ENCODE measurements around the gene SCNM1.

SCNM1 gene, protein sequence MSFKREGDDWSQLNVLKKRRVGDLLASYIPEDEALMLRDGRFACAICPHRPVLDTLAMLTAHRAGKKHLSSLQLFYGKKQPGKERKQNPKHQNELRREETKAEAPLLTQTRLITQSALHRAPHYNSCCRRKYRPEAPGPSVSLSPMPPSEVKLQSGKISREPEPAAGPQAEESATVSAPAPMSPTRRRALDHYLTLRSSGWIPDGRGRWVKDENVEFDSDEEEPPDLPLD

DNA sequence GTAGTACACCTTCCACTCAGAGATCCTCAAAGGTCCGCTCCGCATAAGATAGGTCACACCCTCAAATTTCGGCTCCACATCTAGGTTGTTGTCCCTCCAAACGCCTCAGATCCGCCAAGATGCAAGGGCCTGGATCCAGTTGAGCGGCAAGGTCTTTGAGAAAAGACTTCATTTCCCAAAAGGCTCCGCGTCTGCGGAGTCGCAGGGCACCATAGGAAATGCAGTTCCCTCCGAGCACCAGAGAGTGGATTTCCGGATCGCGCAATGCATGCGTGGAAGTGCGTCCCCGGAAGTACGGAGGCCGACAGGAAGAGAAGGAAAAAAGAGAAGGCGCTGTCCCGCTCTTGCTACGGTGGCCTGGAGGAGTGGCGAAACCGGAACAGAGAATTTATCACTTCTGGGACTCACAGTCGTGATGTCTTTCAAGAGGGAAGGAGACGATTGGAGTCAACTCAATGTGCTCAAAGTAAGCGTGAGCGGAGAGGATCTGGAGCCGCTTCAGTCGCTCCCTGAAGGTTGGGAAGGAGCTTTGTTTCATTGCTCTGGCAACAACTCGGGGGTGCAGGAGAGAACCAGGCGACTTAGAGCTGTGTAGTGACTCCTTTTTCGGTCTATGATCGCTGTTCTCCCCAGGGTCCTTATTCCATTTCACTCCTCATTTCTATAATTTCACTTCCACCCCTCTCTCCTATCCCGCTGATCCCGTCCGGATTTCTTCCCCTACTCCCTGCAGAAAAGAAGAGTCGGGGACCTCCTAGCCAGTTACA, at the start of gene SCNM1, which contains the start of gene LYSMD1:
Gene SCNM1, plus strand, starts transcription at position 407 of the 767 bp plus-strand sequence. Its CDS starts 9 bp downstream, at position 416.
Gene LYSMD1, minus strand, starts transcription at position 165 of the 767 bp plus-strand sequence. CDS start 644 bp downstream, outside the sequence.
- H3K27me3 ChIP-seq (ENCODE audit: control insufficient read depth, insufficient read depth, low read length): no peaks in the 10 kb centered on the region
- H3K27ac ChIP-seq (ENCODE audit: low read length): peak within 1 kb of the TSS; percentile 38
- peak within 1 kb of the TSS; percentile 91 for H3K4me3 ChIP-seq (ENCODE audit: low read length)
- H3K9ac ChIP-seq (ENCODE audit: low read length): peak within 1 kb of the TSS; percentile 87
- H3K36me3 ChIP-seq (ENCODE audit: control insufficient read depth, low read depth, low read length): peaks cover 15% of the 10 kb centered on the region
- H3K4me1 ChIP-seq (ENCODE audit: control insufficient read depth, low read depth, low read length): peaks cover 10% of the 10 kb centered on the region
- no peaks in the 10 kb centered on the region for H3K9me3 ChIP-seq (ENCODE audit: control insufficient read depth, low read depth, low read length)

DNA sequence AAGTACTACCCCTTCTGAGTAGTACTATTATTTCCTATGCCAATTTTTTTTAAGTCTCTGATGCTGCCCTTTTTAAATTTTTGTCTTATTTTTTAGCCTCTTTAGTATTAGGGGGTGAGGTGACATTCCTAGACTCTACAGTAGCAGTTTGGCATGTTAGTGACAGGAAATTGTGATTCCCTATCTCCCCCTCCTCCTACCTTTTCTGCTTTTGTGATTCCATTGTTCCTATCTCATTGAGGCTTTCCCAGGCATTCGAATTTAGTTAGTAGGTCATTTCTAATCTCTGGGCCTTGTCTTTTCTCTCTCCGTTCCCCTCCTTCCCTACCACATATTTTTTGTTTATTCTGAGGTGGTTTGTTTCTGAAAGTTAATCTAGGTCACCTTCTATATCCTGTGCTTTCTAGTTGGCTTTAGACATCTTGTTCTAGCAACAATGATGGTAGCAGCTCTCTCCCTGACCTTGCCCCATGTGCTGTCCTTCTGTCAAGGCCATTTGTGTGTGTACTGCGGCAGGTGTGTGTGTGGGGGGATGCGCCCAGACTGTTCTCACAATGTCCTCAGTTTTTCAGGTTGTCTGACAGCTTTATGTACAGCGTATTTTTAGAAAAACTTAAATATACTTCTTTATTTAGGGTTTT, 41.1 kb upstream of the SCNM1 start:
- Histone ChIP-seq H3K4me3 (ENCODE audit: low read length) (no peak overlapping the region), H3K4me1 (ENCODE audit: control insufficient read depth, low read depth, low read length) (peaks cover 11% of the 10 kb centered on the region), H3K9me3 (ENCODE audit: control insufficient read depth, low read depth, low read length) (no peaks in the 10 kb centered on the region), H3K27me3 (ENCODE audit: control insufficient read depth, insufficient read depth, low read length) (no peaks in the 10 kb centered on the region), H3K36me3 (ENCODE audit: control insufficient read depth, low read depth, low read length) (no peaks in the 10 kb centered on the region), H3K27ac (ENCODE audit: low read length) (no peak overlapping the region), H3K9ac (ENCODE audit: low read length) (no peak overlapping the region)

DNA sequence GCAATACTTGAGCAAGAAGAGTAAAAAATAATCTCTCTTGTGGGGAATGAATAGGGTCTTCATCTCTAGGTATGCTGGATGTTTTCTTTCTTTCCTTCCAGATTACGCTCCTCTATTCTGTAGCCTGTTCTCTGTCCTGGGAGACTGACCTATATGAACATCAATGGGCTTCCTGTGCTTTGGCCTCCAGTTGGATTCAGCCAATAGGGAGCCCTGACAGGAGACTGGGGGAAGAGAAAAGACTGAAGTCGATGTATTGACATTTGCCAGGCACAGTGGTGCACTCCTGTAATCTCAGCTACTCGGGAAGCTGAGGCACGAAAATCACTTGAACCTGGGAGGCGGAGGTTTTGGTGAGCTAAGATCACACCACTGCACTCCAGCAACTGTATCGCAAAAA, 37.1 kb upstream of the SCNM1 start:
- H3K4me3 ChIP-seq (ENCODE audit: low read length): no peak overlapping the region
- no peaks in the 10 kb centered on the region for H3K9me3 ChIP-seq (ENCODE audit: control insufficient read depth, low read depth, low read length)
- no peak overlapping the region for H3K27ac ChIP-seq (ENCODE audit: low read length)
- peaks cover 31% of the 10 kb centered on the region for H3K27me3 ChIP-seq (ENCODE audit: control insufficient read depth, insufficient read depth, low read length)
- H3K9ac ChIP-seq (ENCODE audit: low read length): no peak overlapping the region
- H3K4me1 ChIP-seq (ENCODE audit: control insufficient read depth, low read depth, low read length): peaks cover 11% of the 10 kb centered on the region
- no peaks in the 10 kb centered on the region for H3K36me3 ChIP-seq (ENCODE audit: control insufficient read depth, low read depth, low read length)

DNA sequence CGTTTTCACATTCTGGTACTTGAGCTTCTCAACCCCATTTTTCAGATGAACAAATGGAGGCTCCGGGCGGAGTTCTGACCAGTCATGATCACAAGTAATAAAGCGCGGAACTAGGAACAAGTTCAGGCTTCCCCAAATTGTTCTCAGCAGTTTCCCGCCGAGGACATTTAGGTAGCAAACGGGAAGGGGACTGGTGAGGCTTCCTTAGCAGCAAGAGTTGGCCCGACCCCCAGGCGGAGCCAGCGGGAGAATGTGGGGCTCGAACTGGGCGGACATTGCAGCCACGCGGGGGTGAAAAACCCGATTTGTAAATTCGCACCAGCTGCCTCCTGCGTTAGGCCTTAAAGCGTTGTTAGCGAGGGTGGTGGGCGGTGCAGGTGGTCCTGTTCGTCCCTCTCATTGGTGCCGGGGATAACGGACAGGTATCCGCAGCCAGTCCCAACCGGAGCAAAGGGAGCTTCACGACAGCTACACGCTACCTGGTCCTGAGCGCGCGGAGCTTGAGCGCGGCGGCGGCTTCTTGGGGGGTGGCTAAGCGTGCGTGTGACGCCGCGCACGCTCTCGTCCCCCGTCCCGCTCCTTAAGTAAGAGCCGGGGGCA, 34.9 kb upstream of the SCNM1 start:
- Histone ChIP-seq H3K4me1 (ENCODE audit: control insufficient read depth, low read depth, low read length) (peaks cover 4% of the 10 kb centered on the region), H3K4me3 (ENCODE audit: low read length) (peak overlapping the region; percentile 61), H3K27ac (ENCODE audit: low read length) (no peak overlapping the region), H3K36me3 (ENCODE audit: control insufficient read depth, low read depth, low read length) (peaks cover 15% of the 10 kb centered on the region), H3K9me3 (ENCODE audit: control insufficient read depth, low read depth, low read length) (no peaks in the 10 kb centered on the region), H3K27me3 (ENCODE audit: control insufficient read depth, insufficient read depth, low read length) (peaks cover 35% of the 10 kb centered on the region), H3K9ac (ENCODE audit: low read length) (peak overlapping the region; percentile 48)

DNA sequence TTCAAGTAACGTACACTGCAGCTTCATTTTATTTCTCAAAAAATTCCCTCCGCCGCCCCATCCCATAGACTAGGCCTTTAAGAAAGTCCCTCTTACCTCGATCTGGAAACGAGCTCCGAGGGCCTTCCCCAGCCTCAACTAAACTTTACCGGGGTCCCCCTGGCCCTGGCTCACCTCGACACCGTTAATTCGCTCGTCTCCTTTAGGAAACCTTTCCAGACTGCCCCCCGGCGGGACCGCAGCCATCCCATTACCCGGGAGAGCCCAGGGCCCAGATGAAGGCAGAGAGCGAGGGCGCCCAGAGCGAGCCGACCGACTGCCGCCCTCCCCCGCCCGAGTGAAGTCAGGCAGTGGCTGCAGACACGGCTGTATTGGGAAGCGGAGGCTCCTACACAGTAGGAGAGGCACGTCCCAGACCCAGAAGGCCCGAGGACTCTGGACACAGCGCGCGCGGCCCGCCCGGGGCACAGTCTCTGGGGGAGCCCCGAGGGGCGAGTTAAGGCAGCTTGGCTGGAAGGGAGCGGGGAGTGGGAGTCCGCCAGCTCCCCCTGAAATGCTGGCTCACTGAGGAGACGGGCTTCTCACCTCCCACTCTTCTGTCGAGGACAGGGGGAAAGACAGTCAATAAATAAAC, 34.1 kb upstream of the SCNM1 start:
- Histone ChIP-seq H3K36me3 (ENCODE audit: control insufficient read depth, low read depth, low read length) (peaks cover 21% of the 10 kb centered on the region), H3K9ac (ENCODE audit: low read length) (peak overlapping the region; percentile 48), H3K9me3 (ENCODE audit: control insufficient read depth, low read depth, low read length) (no peaks in the 10 kb centered on the region), H3K4me1 (ENCODE audit: control insufficient read depth, low read depth, low read length) (peaks cover 4% of the 10 kb centered on the region), H3K4me3 (ENCODE audit: low read length) (peak overlapping the region; percentile 61), H3K27ac (ENCODE audit: low read length) (no peak overlapping the region), H3K27me3 (ENCODE audit: control insufficient read depth, insufficient read depth, low read length) (peaks cover 35% of the 10 kb centered on the region)

DNA sequence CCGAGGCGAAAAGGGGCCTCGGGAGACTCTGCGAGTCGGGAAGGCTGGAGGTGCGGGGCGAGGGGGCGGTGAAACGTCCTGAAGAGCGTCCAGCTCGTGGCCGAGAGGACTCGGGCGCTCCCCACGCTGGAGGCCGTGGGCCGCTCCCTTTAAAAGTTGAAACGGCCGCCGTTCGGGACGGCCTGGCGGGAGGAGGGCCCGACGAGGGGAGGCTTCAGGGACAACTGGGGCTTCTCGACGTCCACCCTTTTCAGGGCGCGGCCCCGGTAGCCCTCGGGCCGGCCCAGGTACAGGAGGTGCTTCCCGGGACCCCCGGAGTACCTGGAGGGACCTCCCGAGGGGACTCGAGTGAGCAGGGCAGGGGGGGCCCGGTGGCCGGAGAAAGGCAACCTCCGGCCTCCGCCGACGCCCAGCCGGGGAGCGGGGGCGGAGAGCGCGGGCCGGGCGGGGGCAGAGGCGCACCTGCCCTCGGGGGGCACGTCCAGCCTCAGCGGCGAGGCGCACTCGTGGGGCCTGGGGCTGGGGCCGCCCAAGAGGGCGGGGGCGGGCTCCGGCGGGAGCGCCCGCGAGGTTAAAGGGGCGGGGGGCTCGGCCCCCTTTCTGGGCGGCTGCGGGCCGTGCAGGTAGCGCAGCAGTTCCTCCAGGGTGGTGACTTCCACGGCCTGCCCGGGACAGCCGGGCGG, 33.5 kb upstream of the SCNM1 start:
- H3K27ac ChIP-seq (ENCODE audit: low read length): no peak overlapping the region
- no peaks in the 10 kb centered on the region for H3K9me3 ChIP-seq (ENCODE audit: control insufficient read depth, low read depth, low read length)
- H3K4me1 ChIP-seq (ENCODE audit: control insufficient read depth, low read depth, low read length): peaks cover 4% of the 10 kb centered on the region
- H3K36me3 ChIP-seq (ENCODE audit: control insufficient read depth, low read depth, low read length): peaks cover 22% of the 10 kb centered on the region
- H3K4me3 ChIP-seq (ENCODE audit: low read length): peak overlapping the region; percentile 61
- peak overlapping the region; percentile 48 for H3K9ac ChIP-seq (ENCODE audit: low read length)
- peaks cover 35% of the 10 kb centered on the region for H3K27me3 ChIP-seq (ENCODE audit: control insufficient read depth, insufficient read depth, low read length)

DNA sequence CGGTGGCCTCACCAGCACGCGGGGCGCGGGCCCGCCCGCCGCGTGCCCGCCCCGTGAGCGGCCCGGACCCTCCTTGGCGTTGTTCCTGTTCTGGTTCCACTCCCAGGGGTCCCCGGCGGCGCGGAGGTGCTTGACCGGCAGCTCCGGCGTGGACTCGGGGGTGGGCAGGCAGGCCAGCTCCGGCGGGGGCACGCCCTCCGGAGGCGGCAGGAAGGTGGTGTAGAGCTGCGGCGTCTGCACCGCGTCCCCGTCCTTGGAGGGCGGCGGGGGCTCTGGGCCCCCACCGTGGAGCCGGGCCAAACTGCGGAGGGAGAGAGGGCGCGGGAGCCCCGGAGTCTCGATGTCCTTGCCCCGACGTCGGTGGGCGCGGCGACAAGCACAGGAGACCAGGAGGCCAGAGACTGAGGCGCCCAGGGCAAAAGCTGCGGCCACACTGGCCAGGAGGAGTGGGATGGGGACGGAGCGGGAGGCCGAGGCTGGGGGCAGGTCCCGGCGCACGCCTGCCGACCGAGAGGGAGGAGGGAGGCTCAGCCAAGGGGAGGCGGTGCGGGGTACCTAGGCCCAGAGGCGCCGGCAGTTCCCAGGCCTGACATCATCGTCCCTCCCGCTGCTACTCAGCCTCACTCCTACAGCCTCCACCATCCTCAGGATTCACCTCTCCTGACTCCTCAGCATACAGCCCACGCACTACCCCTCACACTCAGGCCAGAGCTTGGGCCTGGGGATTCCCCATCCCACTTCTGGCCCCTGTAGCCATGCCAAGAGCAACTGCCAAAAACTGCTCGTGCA, 32.7 kb upstream of the SCNM1 start:
- Histone ChIP-seq H3K27me3 (ENCODE audit: control insufficient read depth, insufficient read depth, low read length) (peaks cover 35% of the 10 kb centered on the region), H3K4me1 (ENCODE audit: control insufficient read depth, low read depth, low read length) (peaks cover 4% of the 10 kb centered on the region), H3K4me3 (ENCODE audit: low read length) (peak overlapping the region; percentile 61), H3K36me3 (ENCODE audit: control insufficient read depth, low read depth, low read length) (peaks cover 22% of the 10 kb centered on the region), H3K27ac (ENCODE audit: low read length) (no peak overlapping the region), H3K9me3 (ENCODE audit: control insufficient read depth, low read depth, low read length) (no peaks in the 10 kb centered on the region), H3K9ac (ENCODE audit: low read length) (no peak overlapping the region)

DNA sequence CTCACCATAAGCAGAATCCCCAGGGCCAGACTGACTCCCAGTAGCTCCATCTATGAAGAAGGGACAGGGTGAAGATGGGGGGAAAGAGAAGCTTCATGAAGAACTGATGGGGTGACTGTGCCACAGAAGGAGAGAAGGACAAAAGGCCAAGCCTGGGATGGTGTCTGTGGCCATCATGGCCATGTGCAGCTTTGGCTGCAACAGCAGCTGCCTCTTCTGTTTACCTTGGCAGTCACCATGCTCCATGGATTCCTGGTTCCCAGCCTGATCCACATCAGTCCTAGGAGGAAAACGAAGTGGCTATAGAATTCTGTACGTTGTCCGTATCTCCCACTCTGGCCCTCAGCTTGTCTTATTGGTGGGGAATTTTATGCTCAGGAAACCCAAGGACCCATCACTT, 31.5 kb upstream of the SCNM1 start:
- Histone ChIP-seq H3K9ac (ENCODE audit: low read length) (no peak overlapping the region), H3K36me3 (ENCODE audit: control insufficient read depth, low read depth, low read length) (peaks cover 25% of the 10 kb centered on the region), H3K9me3 (ENCODE audit: control insufficient read depth, low read depth, low read length) (no peaks in the 10 kb centered on the region)

DNA sequence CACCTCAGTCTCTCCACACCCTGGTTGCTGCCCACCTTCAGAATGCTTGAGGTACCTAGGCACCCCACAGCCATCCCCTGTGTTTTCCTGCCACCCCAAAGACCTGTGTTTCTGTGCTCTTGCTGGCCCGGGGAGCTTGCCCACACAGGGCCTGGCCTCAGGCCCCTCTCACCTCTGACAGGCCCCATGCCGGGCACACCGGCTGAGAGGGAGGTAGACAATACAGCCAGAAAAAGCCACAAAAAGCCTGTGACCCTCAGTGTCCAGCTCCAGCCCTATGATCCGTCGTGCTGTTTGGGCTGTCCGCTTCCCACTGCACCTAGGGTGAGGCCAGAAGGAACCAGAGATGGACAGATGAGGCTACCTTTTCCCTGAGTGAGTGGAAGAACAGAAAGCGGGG, 31.0 kb upstream of the SCNM1 start:
- H3K27ac ChIP-seq (ENCODE audit: low read length): no peak overlapping the region
- no peak overlapping the region for H3K9ac ChIP-seq (ENCODE audit: low read length)
- peaks cover 35% of the 10 kb centered on the region for H3K27me3 ChIP-seq (ENCODE audit: control insufficient read depth, insufficient read depth, low read length)

More for the DNA sequence above, 31.5 kb upstream of the SCNM1 start:
- Histone ChIP-seq H3K4me3 (ENCODE audit: low read length) (no peak overlapping the region), H3K4me1 (ENCODE audit: control insufficient read depth, low read depth, low read length) (no peaks in the 10 kb centered on the region), H3K27ac (ENCODE audit: low read length) (no peak overlapping the region), H3K27me3 (ENCODE audit: control insufficient read depth, insufficient read depth, low read length) (peaks cover 35% of the 10 kb centered on the region)

More for the DNA sequence above, 31.0 kb upstream of the SCNM1 start:
- Histone ChIP-seq H3K4me3 (ENCODE audit: low read length) (no peak overlapping the region), H3K9me3 (ENCODE audit: control insufficient read depth, low read depth, low read length) (no peaks in the 10 kb centered on the region), H3K36me3 (ENCODE audit: control insufficient read depth, low read depth, low read length) (peaks cover 28% of the 10 kb centered on the region), H3K4me1 (ENCODE audit: control insufficient read depth, low read depth, low read length) (no peaks in the 10 kb centered on the region)
